HG03159 (cell line): ENCODE measurements around the gene AJAP1.
A peak's percentile ranks its signal among the peaks of the same experiment; 100 is the strongest.

Experiments
- ATAC-seq: cut with Tn5 transposase; IDR thresholded peaks from one replicate; pipeline ENCODE4 v1.9.1; 2021; ENCODE audit warnings: mild to moderate bottlenecking, moderate library complexity; ENCODE audit not compliant: unreplicated experiment

AJAP1 gene

GRCh38 chr1:4762146-4762545 lies 107.7 kb downstream of the AJAP1 start:
- no peak for ATAC-seq

DNA sequence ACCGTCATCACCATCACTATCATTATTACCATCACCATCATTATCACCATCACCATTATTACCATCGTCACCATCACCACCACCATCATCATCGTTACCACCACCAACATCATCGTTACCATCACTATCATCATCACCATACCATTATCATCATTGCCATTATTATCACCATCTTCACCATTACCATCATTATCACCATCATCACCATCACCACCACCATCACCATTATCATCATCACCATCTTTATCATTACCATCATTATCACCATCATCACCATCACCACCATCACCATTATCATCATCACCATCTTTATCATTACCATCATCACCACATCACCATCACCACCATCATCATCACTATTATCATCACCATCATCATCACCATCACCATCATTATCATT lies 112.9 kb downstream of the AJAP1 start:
- no peak for ATAC-seq

GRCh38 chr1:4768553-4768952 lies 114.1 kb downstream of the AJAP1 start:
- ATAC-seq, result no peak

DNA sequence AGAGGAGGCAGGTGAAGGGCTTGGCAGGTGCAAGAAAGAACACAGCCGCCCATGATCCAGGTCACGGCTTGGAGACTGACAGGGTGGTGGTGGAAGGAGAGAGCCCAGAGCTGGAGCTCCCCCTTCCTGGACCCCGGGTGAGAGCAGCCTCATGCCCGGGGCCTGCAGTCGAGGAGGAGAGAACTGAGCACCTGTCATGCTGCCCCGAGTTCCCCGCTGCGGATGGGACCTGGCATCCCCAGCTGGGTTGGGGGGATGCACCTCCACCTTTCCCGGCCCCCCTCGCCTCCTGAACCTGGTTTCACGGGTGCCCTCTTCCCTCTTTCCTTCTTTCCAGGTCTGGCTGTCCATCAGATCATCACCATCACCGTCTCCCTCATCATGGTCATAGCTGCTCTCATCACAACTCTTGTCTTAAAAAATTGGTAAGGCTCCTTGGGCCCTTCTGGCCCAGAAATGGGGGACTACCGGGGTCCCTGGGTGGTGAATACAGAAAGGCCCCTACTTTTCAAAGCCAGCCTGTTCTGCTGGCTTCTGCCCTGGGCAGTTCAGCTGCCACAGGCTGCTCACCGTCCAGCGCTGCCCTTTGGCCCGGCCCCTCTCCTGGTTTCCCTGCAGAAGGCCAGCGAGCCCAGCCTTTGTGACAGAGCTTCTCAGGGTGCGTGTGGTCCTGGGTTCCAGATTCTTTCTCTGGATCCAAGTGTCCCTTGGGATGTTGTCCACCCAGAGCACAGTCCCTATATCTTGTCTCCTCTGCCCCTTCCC lies 115.3 kb downstream of the AJAP1 start:
- ATAC-seq, result no peak

GRCh38 chr1:4770713-4771112 lies 116.3 kb downstream of the AJAP1 start:
- no peak for ATAC-seq

GRCh38 chr1:4771267-4771666 lies 116.9 kb downstream of the AJAP1 start:
- ATAC-seq, result no peak

GRCh38 chr1:4771721-4772120 lies 117.3 kb downstream of the AJAP1 start:
- no peak for ATAC-seq

GRCh38 chr1:4772294-4773010 lies 118.0 kb downstream of the AJAP1 start:
- no peak for ATAC-seq

DNA sequence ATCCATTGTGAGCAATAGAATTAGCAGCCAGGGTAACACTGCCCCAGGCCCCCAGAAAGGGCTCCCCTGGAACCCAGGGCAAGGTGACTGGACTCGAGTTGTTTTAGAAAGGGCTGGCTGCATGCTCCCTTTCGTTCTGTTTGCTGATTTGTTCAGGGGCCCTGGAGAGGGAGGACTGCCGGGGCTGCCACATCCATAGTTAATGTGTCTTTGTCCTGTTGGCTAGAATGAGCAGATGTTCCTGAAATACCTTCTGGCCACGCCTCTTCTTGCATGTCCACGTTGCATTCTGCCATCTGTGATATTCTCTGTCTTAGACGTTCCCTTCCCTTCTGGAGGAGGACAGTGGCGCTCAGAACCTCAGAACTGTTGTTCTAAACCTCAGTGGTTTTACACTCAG lies 118.8 kb downstream of the AJAP1 start:
- no peak for ATAC-seq

- no peak for ATAC-seq
These were observed 121.1 kb downstream of the AJAP1 start for GRCh38 chr1:4775506-4775905.

- no peak for ATAC-seq
These were observed 123.6 kb downstream of the AJAP1 start for GRCh38 chr1:4778056-4778455.

GRCh38 chr1:4781646-4782045 lies 127.2 kb downstream of the AJAP1 start:
- no peak for ATAC-seq

GRCh38 chr1:4784761-4785160 lies 130.4 kb downstream of the AJAP1 start:
- ATAC-seq, result no peak

- ATAC-seq, result no peak
These were observed 131.6 kb downstream of the AJAP1 start for GRCh38 chr1:4786055-4786454.

- no peak for ATAC-seq
These were observed 133.1 kb downstream of the AJAP1 start for GRCh38 chr1:4787551-4787950.

- ATAC-seq, result no peak
These were observed 138.2 kb downstream of the AJAP1 start for GRCh38 chr1:4792565-4792964.

DNA sequence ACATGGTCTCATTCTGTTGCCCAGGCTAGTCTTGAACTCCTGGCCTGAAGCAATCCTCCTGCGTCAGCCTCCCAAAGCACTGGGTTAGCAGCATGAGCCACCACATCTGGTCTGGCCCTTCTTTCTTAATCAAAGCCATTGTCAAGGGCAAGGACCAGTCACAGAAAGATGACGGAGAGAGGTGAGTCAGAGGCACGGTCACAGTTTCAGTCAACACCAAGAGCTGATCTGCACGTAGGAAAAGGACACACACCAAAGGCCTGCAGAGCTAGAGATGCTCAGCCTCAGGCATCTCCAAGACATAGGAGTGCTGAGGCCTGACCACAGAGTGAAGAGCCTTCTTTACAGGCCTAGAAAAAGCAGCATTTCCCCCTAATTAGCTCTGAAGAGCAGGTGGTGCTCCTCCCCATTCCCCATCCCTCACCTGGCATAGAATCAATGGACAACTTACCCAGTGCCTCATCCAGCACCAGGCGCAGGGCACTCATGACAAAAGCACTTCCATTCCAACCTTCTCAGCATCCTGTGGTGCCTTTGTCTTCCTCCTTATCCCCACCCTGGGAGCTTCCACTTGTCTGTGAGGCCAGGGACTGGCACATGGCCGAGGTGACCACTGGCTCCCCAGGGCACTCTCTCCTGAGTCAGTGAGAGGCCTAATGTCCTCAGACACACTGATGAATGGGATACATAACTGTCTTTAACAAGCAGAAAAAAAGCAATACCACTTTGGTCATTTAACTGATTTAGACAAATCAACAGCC lies 139.8 kb downstream of the AJAP1 start:
- ATAC-seq, result no peak

- peak; percentile 80 for ATAC-seq
These were observed 142.0 kb downstream of the AJAP1 start for GRCh38 chr1:4796161-4797015.

DNA sequence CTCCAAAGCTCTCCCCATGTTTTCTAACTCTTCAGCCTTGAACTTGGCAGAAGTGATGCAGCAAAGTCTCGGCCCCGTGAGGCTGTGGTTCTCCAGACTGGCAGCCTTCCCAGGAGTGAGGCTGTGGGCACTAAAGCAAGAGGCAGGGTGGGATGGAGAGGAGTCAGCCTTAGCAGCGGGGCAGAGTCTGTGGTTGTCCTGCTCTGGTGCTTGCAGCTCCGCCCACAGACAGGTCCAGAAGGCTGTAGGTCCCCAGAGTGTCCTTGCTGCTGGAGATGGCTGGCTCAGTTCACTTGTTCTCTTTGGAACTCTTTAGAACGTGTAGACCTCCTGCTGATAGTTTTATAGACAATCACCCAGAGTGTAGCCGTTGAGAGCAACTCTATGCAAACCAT lies 142.6 kb downstream of the AJAP1 start:
- ATAC-seq, result no peak

DNA sequence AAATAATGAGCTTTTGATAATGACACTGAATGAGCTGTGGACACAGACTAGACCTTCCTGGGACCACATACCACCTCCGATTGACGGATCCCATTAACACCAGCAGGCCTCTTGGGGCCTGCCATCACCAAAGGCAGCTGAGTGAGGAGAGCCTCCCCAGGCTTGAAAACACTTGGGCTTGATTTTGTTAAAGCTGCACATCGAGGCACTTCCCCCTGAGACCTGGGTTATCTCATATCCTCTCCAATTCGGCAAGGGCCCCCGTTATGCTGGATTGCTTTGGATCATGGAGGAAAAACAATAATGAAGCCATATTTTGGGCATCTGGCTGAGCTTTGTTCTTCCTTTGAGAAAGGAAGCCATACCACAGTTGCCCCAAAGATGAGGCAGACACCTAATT lies 143.0 kb downstream of the AJAP1 start:
- no peak for ATAC-seq
